ENCODE measurements around the gene DTX1. TPM values are rescaled to one million over a fixed set of nuclear protein-coding genes. Genes with fewer than 3 reads are reported as not detected.

Gene DTX1
- 10.1 TPM for total RNA-seq

GRCh38 chr12:113056631-113057488 lies at the start of gene DTX1:
DTX1 (plus strand) TSS chr12:113056730; CDS start chr12:113058193, 1,463 bp downstream.
- intact Hi-C loops (cut with DNase I), result no loop called here
- ATAC-seq, result peak; percentile 76
- peak; percentile 71 for DNase-seq (ENCODE audit: low spot score)

GRCh38 chr12:113007166-113007565 lies 49.4 kb upstream of the DTX1 start:
- ATAC-seq (no peak), DNase-seq (ENCODE audit: low spot score) (no peak)
- intact Hi-C loops (cut with DNase I), result no loop called here

GRCh38 chr12:113010701-113011100 lies 45.8 kb upstream of the DTX1 start:
- intact Hi-C loops (cut with DNase I), result no loop called here
- DNase-seq (ENCODE audit: low spot score), result no peak
- ATAC-seq, result no peak

- DNase-seq (ENCODE audit: low spot score) (no peak), ATAC-seq (no peak)
- intact Hi-C loops (cut with DNase I), result no loop called here
Measured at GRCh38 chr12:113014565-113014964, 42.0 kb upstream of the DTX1 start.

GRCh38 chr12:113016796-113017195 lies 39.7 kb upstream of the DTX1 start:
- intact Hi-C loops (cut with DNase I), result no loop called here
- ATAC-seq, result no peak

GRCh38 chr12:113019025-113019424 lies 37.5 kb upstream of the DTX1 start:
- no peak for DNase-seq (ENCODE audit: low spot score)
- intact Hi-C loops (cut with DNase I), result no loop called here
- ATAC-seq, result no peak

More at GRCh38 chr12:113016796-113017195, 39.7 kb upstream of the DTX1 start:
- no peak for DNase-seq (ENCODE audit: low spot score)

GRCh38 chr12:113021500-113021899 lies 35.0 kb upstream of the DTX1 start:
- intact Hi-C loops (cut with DNase I), result no loop called here
- no peak for DNase-seq (ENCODE audit: low spot score)
- ATAC-seq, result no peak

GRCh38 chr12:113022563-113023297 lies 33.8 kb upstream of the DTX1 start:
- intact Hi-C loops (cut with DNase I), result no loop called here
- no peak for DNase-seq (ENCODE audit: low spot score)
- ATAC-seq, result no peak

- no peak for DNase-seq (ENCODE audit: low spot score)
- intact Hi-C loops (cut with DNase I), result no loop called here
- ATAC-seq, result no peak
Measured at GRCh38 chr12:113027726-113028125, 28.8 kb upstream of the DTX1 start.

GRCh38 chr12:113030875-113031525 lies 25.5 kb upstream of the DTX1 start:
- intact Hi-C loops (cut with DNase I), result no loop called here

GRCh38 chr12:113039911-113040445 lies 16.6 kb upstream of the DTX1 start:
- no peak for ATAC-seq
- intact Hi-C loops (cut with DNase I), result no loop called here
- no peak for DNase-seq (ENCODE audit: low spot score)

More at GRCh38 chr12:113030875-113031525, 25.5 kb upstream of the DTX1 start:
- ATAC-seq (peak; percentile 87), DNase-seq (ENCODE audit: low spot score) (no peak)

- ATAC-seq, result peak; percentile 94
- intact Hi-C loops (cut with DNase I), result no loop called here
- DNase-seq (ENCODE audit: low spot score), result peak; percentile 77
Measured at GRCh38 chr12:113040722-113041171, 15.8 kb upstream of the DTX1 start.

- no peak for DNase-seq (ENCODE audit: low spot score)
- intact Hi-C loops (cut with DNase I), result no loop called here
- no peak for ATAC-seq
Measured at GRCh38 chr12:113041560-113041959, 15.0 kb upstream of the DTX1 start.

GRCh38 chr12:113043240-113043639 lies 13.3 kb upstream of the DTX1 start:
- no peak for ATAC-seq
- intact Hi-C loops (cut with DNase I), result no loop called here
- DNase-seq (ENCODE audit: low spot score), result no peak

- intact Hi-C loops (cut with DNase I), result no loop called here
Measured at GRCh38 chr12:113044516-113044915, 12.0 kb upstream of the DTX1 start.

GRCh38 chr12:113048716-113049127 lies 7.8 kb upstream of the DTX1 start:
- ATAC-seq (peak; percentile 91), DNase-seq (ENCODE audit: low spot score) (peak; percentile 72)
- intact Hi-C loops (cut with DNase I), result no loop called here

More at GRCh38 chr12:113044516-113044915, 12.0 kb upstream of the DTX1 start:
- DNase-seq (ENCODE audit: low spot score), result no peak
- no peak for ATAC-seq

GRCh38 chr12:113049976-113050742 lies 6.4 kb upstream of the DTX1 start:
- intact Hi-C loops (cut with DNase I), result loop anchor here (5.0 kb wide), 1 partner anchor 122 kb away; no protein-coding TSS in a partner anchor
- DNase-seq (ENCODE audit: low spot score), result no peak
- no peak for ATAC-seq

- intact Hi-C loops (cut with DNase I), result loop anchor here (5.0 kb wide), 1 partner anchor 122 kb away; no protein-coding TSS in a partner anchor
- no peak for DNase-seq (ENCODE audit: low spot score)
- no peak for ATAC-seq
Measured at GRCh38 chr12:113050795-113051194, 5.7 kb upstream of the DTX1 start.
